ENCODE results near the gene TMEM101.
"Not testable (repeated sequence)": the region's sequence is repeated elsewhere in the genome, so short reads cannot be mapped to it uniquely, and the experiment has no call there.

TMEM101 gene

DNA sequence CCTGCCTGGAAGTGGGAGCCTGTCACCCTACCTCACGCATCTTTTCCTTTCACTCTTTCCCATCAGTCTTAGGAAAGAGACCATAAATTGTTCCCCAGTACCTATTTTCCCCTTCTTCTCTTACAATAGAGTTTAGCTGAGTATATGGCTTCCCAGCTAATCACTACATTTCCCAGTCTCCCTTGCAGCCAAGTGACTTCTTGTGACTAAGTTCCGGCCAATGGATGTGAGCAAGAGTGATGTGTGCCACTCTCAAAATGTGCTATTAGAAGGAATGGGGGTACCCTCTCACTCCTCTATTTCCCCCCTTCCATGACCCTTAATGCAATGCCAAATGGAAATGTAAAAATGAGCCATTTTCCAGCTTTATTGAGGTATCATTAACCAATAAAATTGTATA lies 52.8 kb downstream of the TMEM101 start:
- Histone ChIP-seq H3K27me3 (replicated peaks; ENCODE audit: control insufficient read depth, insufficient read depth, low read length, poor library complexity, severe bottlenecking) (peaks cover 2% of the 10 kb centered on the region), H3K9me3 (ENCODE audit: control insufficient read depth, low read length) (no peaks in the 10 kb centered on the region), H3K27ac (ENCODE audit: insufficient read depth, low read length, poor library complexity, severe bottlenecking) (no peak overlapping the region), H3K36me3 (ENCODE audit: control insufficient read depth, insufficient read depth, low read length) (no peaks in the 10 kb centered on the region), H3K4me3 (ENCODE audit: insufficient read depth, low read depth, low read length, poor library complexity, severe bottlenecking) (no peak overlapping the region), H3K4me1 (ENCODE audit: control insufficient read depth, insufficient read depth, low read length, poor library complexity, severe bottlenecking) (no peaks in the 10 kb centered on the region)
- DNase-seq: no peak

DNA sequence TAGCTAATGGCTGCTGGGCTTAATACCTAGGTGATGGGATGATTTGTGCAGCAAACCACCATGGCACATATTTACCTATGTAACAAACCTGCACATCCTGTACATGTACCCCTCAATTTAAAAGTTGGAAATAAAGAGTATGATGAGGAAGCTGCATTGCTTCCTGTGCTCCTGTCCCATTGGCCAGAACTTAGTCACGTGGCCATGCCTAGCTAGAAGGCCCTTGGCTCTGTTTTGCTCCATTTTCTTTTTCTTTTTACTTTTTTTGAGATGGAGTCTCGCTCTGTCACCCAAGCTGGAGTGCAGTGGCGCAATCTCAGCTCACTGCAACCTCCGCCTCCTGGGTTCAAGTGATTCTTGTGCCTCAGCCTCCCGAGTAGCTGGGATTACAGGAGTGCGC lies 53.5 kb downstream of the TMEM101 start:
- DNase-seq; H3K4me1 ChIP-seq (ENCODE audit: control insufficient read depth, insufficient read depth, low read length, poor library complexity, severe bottlenecking); H3K9me3 ChIP-seq (ENCODE audit: control insufficient read depth, low read length); H3K4me3 ChIP-seq (ENCODE audit: insufficient read depth, low read depth, low read length, poor library complexity, severe bottlenecking); H3K36me3 ChIP-seq (ENCODE audit: control insufficient read depth, insufficient read depth, low read length); H3K27ac ChIP-seq (ENCODE audit: insufficient read depth, low read length, poor library complexity, severe bottlenecking); H3K27me3 ChIP-seq (replicated peaks; ENCODE audit: control insufficient read depth, insufficient read depth, low read length, poor library complexity, severe bottlenecking): not testable (repeated sequence)

All from effector memory CD4-positive, alpha-beta T cell (primary cell).